CD4-positive, alpha-beta T cell (primary cell): ENCODE measurements around the gene PSAPL1. TPM values are rescaled to one million over a fixed set of nuclear protein-coding genes. Genes with fewer than 3 reads are reported as not detected.

Experiments used
- ATAC-seq: fragments of 200-7000 bp; cut with Tn5 transposase; one replicate; pipeline ENCODE4 v1.10.0; 2022; ENCODE audit warnings: mild to moderate bottlenecking; ENCODE audit not compliant: poor library complexity
- CTCF ChIA-PET: fragments of 350-600 bp; sonication (Branson Sonifier 250); formaldehyde crosslinking; loops from one replicate; lab custom pipeline; 2021; ENCODE audit warnings: antibody characterized with exemption, inconsistent platforms; lab: Charles Lee
- POLR2A ChIA-PET: fragments of 350-600 bp; sonication (Branson Sonifier 250); formaldehyde crosslinking; loops from one replicate; lab custom pipeline; 2021; ENCODE audit warnings: antibody characterized with exemption, inconsistent platforms; lab: Charles Lee
- DNase-seq, 14 experiments: peaks; one replicate each; pipeline ENCODE4 v3.0.0-alpha.2; 2013 to 2020; ENCODE audit warnings: mixed read lengths in 2 of 14
- H3K27ac ChIP-seq, 2 donors: one replicate each; pipeline versions ENCODE4 v1.5.1 to v1.7.0; 2013; ENCODE audit warnings: low read length in 2 of 2, low read depth in 1 of 2, mild to moderate bottlenecking in 1 of 2
- H3K27me3 ChIP-seq, 2 experiments: 1 replicate in 1 of 2; 2 replicates in 1 of 2; pipeline versions ENCODE4 v1.6.1 to v1.7.0; 2013; ENCODE audit warnings: low read length in 2 of 2, control low read depth in 1 of 2, mild to moderate bottlenecking in 1 of 2, moderate library complexity in 1 of 2; ENCODE audit not compliant: insufficient read depth in 2 of 2, control insufficient read depth in 1 of 2
- H3K36me3 ChIP-seq: one replicate; pipeline ENCODE4 v1.6.1; 2013; ENCODE audit warnings: low read length, control low read depth; ENCODE audit not compliant: insufficient read depth
- H3K4me1 ChIP-seq: one replicate; pipeline ENCODE4 v1.6.1; 2013; ENCODE audit warnings: low read length, control low read depth; ENCODE audit not compliant: insufficient read depth
- H3K4me3 ChIP-seq: one replicate; pipeline ENCODE4 v1.5.1; 2013; ENCODE audit warnings: mild to moderate bottlenecking, low read length, moderate library complexity
- H3K9me3 ChIP-seq, 2 experiments: 1 replicate in 1 of 2; 2 replicates in 1 of 2; pipeline versions ENCODE4 v1.6.1 to v1.7.0; 2013; ENCODE audit warnings: low read length in 2 of 2, mild to moderate bottlenecking in 2 of 2, control low read depth in 1 of 2, moderate library complexity in 1 of 2; ENCODE audit not compliant: control insufficient read depth in 1 of 2, insufficient read depth in 1 of 2
- H3K27ac Mint-ChIP-seq: one replicate; pipeline ENCODE4 v1.8.0; 2020; ENCODE audit warnings: mixed read lengths
- H3K27me3 Mint-ChIP-seq: one replicate; pipeline ENCODE4 v1.8.0; 2021; ENCODE audit warnings: mixed read lengths
- H3K36me3 Mint-ChIP-seq: one replicate; pipeline ENCODE4 v1.8.0; 2021; ENCODE audit warnings: low read depth, mixed read lengths
- H3K4me1 Mint-ChIP-seq: one replicate; pipeline ENCODE4 v1.8.0; 2021; ENCODE audit warnings: low read depth, mixed read lengths
- H3K4me3 Mint-ChIP-seq: one replicate; pipeline ENCODE4 v1.8.0; 2020; ENCODE audit warnings: mild to moderate bottlenecking, mixed read lengths
- H3K9me3 Mint-ChIP-seq: one replicate; pipeline ENCODE4 v1.8.0; 2020; ENCODE audit warnings: mixed read lengths
- CTCF ChIP-seq: fragments of 200-600 bp; IDR thresholded peaks from one replicate; pipeline ENCODE4 v1.8.0; 2022; ENCODE audit warnings: antibody characterized with exemption, mild to moderate bottlenecking
- intact Hi-C, 2 experiments: fragments of 100-400 bp; cut with DNase I in 1 of 2; cut with micrococcal nuclease in 1 of 2; formaldehyde crosslinking; loops; one replicate each; pipeline versions ENCODE4 v1.15.1 to v1.9.0; 2023 to 2025; cut with DNase I, micrococcal nuclease
- total RNA-seq, 174 experiments: library from RNA in 2 of 174; stranded (reverse) in 2 of 174; gene quantifications; one replicate each; pipeline ENCODE4 v1.2.3 and lab custom pipeline; 2021 to 2026

PSAPL1 gene
- total RNA-seq, 2 experiments from 2014 or later: not detected

- no peak overlapping the region for H3K4me3 Mint-ChIP-seq
- Histone ChIP-seq H3K27ac (no peak overlapping the region), H3K9me3 (peaks cover 0 to 6% of the 10 kb centered on the region in 2 experiments), H3K4me1 (no peaks in the 10 kb centered on the region), H3K36me3 (no peaks in the 10 kb centered on the region), H3K4me3 (no peak overlapping the region), H3K27me3 (peaks cover 4 to 9% of the 10 kb centered on the region in 2 experiments)
- no peaks in the 10 kb centered on the region for H3K36me3 Mint-ChIP-seq
- peaks cover 7% of the 10 kb centered on the region for H3K27me3 Mint-ChIP-seq
- DNase-seq (no peak), ATAC-seq (no peak)
- no peak overlapping the region for H3K27ac Mint-ChIP-seq
- no peaks in the 10 kb centered on the region for H3K9me3 Mint-ChIP-seq
- ChIA-PET POLR2A (no interaction called here), CTCF (no interaction called here)
- no peak for TF ChIP-seq CTCF
- intact Hi-C loops: no loop called here
- no peaks in the 10 kb centered on the region for H3K4me1 Mint-ChIP-seq
Measured at GRCh38 chr4:7393601-7394575, 40.8 kb downstream of the PSAPL1 start.

DNA sequence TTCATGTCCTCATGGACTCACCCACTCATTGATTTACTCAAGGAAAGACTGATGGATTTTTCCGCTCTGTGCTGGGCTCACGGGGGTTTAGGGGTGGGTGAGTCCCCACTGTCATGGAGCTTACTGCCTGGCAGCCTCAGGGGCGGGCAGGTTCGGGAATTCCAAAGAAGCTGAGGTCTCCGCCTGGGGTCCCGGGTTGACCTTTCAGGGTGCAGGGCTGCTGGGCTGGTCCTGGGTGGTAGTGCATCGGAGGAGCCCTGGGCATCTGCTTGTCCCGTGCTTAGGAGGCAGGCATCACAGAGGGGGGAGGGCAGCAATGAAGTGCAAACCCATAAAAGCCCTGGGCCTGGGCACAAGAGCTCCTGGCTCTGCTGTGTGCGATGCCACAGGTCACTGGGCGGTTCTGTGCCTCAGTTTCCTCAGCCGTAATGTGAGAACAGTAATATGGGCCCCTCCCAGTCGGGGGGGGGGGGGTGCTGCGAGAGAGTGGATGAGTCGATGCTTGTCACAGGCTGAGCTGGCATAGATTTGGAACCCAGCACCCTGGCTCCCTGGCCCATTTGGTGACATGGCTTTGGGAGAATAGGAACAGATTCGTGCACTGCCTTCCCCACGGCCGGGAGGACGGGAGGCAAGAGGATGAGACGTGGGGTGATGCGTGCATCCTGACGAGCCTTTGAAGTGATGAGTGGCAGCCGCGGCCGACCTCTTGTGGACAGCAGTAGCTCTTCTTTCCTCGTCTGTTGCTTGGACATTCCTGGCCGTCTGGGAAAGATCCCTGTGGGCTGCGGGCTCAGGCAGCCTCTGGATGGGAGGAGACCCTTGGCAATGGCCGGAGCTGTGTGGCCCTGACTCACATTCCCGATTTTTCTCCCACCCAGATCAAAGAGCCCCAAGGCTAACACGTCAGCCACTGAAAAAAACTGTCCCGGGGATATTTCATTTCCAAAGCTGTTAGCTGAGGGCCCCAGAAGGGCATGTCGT lies 42.0 kb downstream of the PSAPL1 start:
- Mint-ChIP-seq H3K27ac (no peak overlapping the region), H3K27me3 (no peaks in the 10 kb centered on the region)
- POLR2A ChIA-PET: no interaction called here

More for the DNA sequence above, 42.0 kb downstream of the PSAPL1 start:
- Mint-ChIP-seq H3K4me1 (no peaks in the 10 kb centered on the region), H3K9me3 (no peaks in the 10 kb centered on the region), H3K4me3 (no peak overlapping the region), H3K36me3 (no peaks in the 10 kb centered on the region)
- ATAC-seq (no peak), DNase-seq (no peak)
- CTCF ChIA-PET: no interaction called here
- Histone ChIP-seq H3K27me3 (peaks cover 4% of the 10 kb centered on the region in 2 experiments), H3K9me3 (peaks cover 0 to 9% of the 10 kb centered on the region in 2 experiments), H3K27ac (no peak overlapping the region), H3K36me3 (no peaks in the 10 kb centered on the region), H3K4me3 (no peak overlapping the region), H3K4me1 (no peaks in the 10 kb centered on the region)
- no peak for TF ChIP-seq CTCF
- intact Hi-C loops: no loop called here
